ENCODE measurements around the gene ASB18. TPM values are rescaled to one million over a fixed set of nuclear protein-coding genes. Genes with fewer than 3 reads are reported as not detected.

ASB18 gene
- total RNA-seq, 2 experiments from 2014 or later: not detected

DNA sequence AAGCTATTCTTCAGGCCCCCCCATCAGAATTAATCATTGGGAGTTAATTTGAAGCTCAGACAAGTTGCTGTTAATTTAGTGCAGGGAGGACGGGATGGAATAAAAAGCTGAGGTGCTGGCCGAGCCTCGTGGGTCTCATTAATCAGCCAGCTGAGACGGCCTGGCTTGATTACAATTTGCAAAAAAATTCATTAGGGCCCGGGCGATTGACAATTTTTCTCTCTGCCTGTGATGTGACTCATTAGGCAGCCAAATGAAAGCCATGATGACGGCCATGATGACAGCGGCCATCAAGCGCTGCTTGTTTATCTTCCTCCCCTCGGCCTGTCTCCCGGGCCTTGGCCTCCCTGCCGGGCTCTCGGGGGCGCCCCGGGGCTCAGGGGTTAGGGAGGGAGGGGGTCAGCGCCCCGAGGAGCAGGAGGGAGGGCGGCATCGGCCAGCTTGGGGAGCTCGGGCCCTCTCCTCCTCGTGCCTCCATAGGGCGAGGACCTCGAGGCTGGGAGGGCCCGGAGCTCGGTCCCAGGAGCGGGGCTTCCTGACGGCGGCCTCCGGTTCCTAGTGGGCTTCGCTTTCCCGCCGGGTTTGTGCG is 101.2 kb downstream of the ASB18 start:
- no peak overlapping the region for H3K27ac Mint-ChIP-seq
- ChIA-PET CTCF (interaction anchor here (0.7 kb wide), 1 partner anchor 15 kb away, joined by 3 read pairs; no protein-coding TSS in a partner anchor), POLR2A (no interaction called here)
- peaks cover 58% of the 10 kb centered on the region for H3K27me3 Mint-ChIP-seq
- no peaks in the 10 kb centered on the region for H3K36me3 Mint-ChIP-seq (ENCODE audit: low read depth)
- no peak for DNase-seq
- H3K4me1 Mint-ChIP-seq: peaks cover 2% of the 10 kb centered on the region
- H3K4me3 Mint-ChIP-seq: no peak overlapping the region
- no peaks in the 10 kb centered on the region for H3K9me3 Mint-ChIP-seq

DNA sequence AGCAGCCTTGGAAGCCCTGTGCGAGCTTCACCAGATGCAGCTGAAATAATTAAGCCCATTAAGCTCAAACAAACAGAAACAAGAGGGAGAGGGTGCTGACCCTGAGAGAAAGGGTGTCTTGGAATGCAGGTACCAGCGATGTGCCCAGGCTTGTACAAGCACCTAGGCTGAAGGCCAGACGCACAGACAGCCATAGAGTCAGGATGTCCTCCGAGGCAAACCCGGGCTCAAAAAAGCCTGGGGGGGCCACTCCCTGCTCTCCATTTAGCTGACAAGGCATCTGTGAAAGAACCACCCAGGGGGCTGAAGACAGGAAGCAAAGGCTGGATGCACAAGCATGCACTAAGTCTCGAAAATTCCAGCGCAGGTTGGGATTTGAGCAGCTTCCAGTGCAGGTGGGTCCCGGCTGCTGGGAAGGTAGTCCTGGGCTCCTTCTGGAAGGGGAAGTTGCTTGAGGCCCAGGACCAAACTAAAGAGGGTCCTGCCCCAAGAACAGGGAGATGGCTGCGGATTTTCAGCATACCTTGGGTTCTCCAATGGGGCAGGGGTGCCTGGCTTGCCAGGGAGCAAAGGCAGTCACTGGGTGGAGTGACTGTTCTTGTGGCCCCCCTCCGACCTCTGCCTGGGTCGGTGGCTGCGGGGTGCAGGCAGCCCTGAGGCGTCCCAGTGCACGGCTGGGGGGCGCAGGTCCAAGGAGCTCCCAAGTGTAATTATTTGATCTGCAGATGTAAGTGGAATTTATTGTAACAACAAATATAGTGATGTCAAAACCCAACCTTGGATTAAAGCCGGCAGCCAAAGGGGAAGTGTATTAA is 102.0 kb downstream of the ASB18 start:
- CTCF ChIA-PET: interaction anchor here (0.7 kb wide), 1 partner anchor 16 kb away, joined by 3 read pairs; no protein-coding TSS in a partner anchor
- H3K4me3 Mint-ChIP-seq: no peak overlapping the region
- peaks cover 65% of the 10 kb centered on the region for H3K27me3 Mint-ChIP-seq

DNA sequence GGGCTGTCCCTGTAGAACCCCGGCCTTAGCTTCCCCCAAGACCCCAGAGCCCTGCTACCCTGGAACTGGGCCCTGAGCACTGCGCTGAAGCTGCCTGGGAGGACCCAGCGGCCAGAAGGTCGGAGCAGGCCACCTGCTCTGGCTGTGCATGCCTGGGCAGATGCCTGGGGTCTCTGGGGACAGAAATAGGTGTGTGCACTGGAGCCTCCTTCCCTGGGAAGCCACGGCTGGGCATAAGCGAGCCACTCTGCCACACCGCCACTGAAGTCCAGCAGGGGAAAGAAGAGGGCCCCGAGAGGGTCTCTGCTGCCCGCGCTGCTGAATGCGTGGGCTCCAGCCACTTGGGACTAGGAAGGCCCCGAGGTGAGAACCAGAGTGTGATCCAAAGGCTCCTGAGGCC is 102.7 kb downstream of the ASB18 start:
- POLR2A ChIA-PET: no interaction called here
- no peak overlapping the region for H3K27ac Mint-ChIP-seq
- DNase-seq: no peak

More for the DNA sequence above, 102.0 kb downstream of the ASB18 start:
- H3K36me3 Mint-ChIP-seq (ENCODE audit: low read depth): no peaks in the 10 kb centered on the region
- H3K4me1 Mint-ChIP-seq: peaks cover 2% of the 10 kb centered on the region
- H3K27ac Mint-ChIP-seq: no peak overlapping the region
- no peaks in the 10 kb centered on the region for H3K9me3 Mint-ChIP-seq
- POLR2A ChIA-PET: no interaction called here
- no peak for DNase-seq

DNA sequence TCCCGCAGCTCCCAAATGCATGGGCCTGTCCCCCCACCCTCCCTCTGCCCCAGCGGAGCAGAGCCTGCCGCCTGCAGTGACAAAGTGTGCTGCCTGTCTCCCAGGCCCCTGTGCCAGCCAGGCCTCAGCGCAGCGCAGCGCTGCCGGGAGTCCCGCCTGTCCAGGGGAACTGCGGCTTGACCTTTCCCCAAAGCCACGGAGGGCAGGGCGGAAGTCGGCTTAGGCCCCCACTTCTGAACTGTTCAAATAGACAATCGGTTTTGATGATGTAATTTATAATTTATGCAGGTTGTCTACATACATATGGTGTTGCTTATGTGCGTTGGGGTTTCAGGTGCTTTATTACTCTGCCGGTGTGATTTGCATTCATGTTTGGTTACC is 103.1 kb downstream of the ASB18 start:
- no peak for DNase-seq
- ChIA-PET CTCF (no interaction called here), POLR2A (no interaction called here)

More for the DNA sequence above, 102.7 kb downstream of the ASB18 start:
- peaks cover 60% of the 10 kb centered on the region for H3K27me3 Mint-ChIP-seq
- no peaks in the 10 kb centered on the region for H3K9me3 Mint-ChIP-seq
- H3K4me3 Mint-ChIP-seq: no peak overlapping the region
- H3K36me3 Mint-ChIP-seq (ENCODE audit: low read depth): no peaks in the 10 kb centered on the region
- no peaks in the 10 kb centered on the region for H3K4me1 Mint-ChIP-seq
- CTCF ChIA-PET: no interaction called here

DNA sequence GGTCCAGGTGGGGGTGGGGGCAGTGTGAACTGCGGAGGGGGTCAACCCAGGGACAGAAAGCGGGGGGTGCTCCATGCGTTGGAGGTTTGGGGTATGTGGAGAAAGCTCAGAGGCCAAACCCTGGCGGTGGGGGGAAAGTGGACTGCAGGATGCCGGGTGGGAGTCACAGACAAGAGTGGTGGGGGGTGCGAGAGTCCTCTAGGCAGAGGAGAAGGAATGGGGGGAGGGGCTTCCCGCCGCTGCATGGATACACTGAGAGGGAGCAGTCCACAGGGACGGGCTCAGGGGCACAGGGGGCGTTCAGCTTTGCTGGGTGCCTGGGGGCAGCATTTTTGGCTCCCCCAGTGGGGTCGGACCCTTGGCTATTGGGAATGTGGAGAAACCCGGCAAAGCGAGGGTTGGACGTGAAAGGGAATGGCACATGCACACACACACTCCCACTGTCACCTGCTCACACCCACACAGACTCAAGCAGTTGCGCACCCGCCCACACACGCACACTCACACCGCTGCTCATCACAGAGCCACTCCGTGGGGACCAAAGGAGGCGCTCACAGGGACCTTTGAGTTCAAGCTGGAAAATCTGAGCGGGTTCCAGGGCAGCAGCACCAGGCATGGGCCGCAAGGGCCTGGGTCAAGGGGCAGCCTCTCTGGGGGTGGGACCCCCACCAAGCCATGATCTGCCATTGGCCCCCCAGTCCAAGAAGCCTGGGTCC is 103.7 kb downstream of the ASB18 start:
- DNase-seq: no peak
- CTCF ChIA-PET: no interaction called here
- Mint-ChIP-seq H3K9me3 (no peaks in the 10 kb centered on the region), H3K27me3 (peaks cover 51% of the 10 kb centered on the region), H3K27ac (no peak overlapping the region), H3K4me3 (no peak overlapping the region), H3K4me1 (no peaks in the 10 kb centered on the region), H3K36me3 (ENCODE audit: low read depth) (no peaks in the 10 kb centered on the region)
- POLR2A ChIA-PET: no interaction called here

More for the DNA sequence above, 103.1 kb downstream of the ASB18 start:
- no peak overlapping the region for H3K4me3 Mint-ChIP-seq
- peaks cover 56% of the 10 kb centered on the region for H3K27me3 Mint-ChIP-seq
- no peaks in the 10 kb centered on the region for H3K9me3 Mint-ChIP-seq
- no peak overlapping the region for H3K27ac Mint-ChIP-seq
- H3K36me3 Mint-ChIP-seq (ENCODE audit: low read depth): no peaks in the 10 kb centered on the region
- no peaks in the 10 kb centered on the region for H3K4me1 Mint-ChIP-seq

DNA sequence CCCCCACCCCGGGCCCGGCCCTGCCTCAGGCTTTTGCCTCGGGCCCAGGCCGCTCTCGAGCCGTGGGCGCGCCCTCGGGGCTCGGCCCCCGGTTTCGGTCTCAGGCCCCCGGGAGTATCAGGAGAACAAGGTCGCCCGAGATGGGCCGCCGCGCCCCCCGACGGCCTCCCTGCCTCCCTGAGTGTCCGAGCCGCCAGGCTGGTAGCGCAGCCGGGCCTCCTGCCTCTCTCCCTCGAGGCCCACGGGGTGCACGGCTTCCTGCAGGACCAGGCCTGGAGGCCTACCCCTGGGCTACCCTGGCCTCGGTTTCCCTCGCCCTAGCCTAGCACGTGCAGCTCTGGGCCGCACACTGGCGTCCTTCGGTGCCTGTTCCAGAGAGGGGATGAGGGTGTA is 104.4 kb downstream of the ASB18 start:
- peaks cover 44% of the 10 kb centered on the region for H3K27me3 Mint-ChIP-seq
- POLR2A ChIA-PET: no interaction called here
- no peaks in the 10 kb centered on the region for H3K9me3 Mint-ChIP-seq
- CTCF ChIA-PET: no interaction called here
- no peak overlapping the region for H3K4me3 Mint-ChIP-seq
- no peaks in the 10 kb centered on the region for H3K4me1 Mint-ChIP-seq
- H3K27ac Mint-ChIP-seq: no peak overlapping the region
- no peaks in the 10 kb centered on the region for H3K36me3 Mint-ChIP-seq (ENCODE audit: low read depth)
- DNase-seq: no peak

DNA sequence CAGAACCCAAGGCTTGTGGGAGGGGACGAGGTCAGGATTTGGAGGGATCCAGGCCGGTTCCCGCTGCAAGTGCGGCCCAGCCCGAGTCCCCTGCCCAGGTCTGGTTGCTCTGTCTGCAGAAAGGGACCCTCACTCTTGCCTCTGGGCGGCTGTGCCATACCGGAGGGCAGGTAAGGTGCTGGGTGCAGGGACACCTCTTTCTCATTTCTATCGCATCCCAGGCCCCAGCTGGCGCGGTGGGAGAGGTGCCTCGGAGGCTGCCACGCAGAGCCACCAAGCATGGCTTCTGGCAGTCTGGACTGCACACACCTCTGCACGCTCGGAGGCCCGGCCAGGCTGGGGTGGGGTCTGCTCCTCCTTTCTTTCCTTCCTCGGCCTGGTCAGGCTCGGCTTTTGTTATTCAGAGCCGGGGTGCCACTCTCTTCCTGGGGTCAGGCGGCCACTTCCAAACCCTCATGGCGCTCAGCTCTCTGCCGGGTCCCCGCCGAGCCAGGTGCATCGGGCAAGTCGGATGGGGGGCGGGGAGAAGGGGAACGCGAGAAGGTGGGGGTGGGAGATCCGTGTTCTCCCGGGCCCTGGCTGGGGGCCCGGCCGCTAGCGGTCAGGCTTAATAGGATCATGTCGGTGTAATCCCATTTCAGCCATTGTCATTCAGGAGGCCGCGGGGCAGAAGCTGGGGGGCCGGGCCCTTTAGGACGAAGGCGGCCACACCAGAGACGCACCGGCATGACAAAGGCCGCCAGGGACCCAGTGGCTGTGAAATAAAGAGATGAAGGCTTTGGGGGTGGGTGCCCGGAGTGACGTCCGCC is 105.0 kb downstream of the ASB18 start:
- ChIA-PET POLR2A (no interaction called here), CTCF (no interaction called here)
- Mint-ChIP-seq H3K4me1 (no peaks in the 10 kb centered on the region), H3K4me3 (no peak overlapping the region), H3K9me3 (peaks cover 2% of the 10 kb centered on the region), H3K27me3 (peaks cover 42% of the 10 kb centered on the region), H3K36me3 (ENCODE audit: low read depth) (no peaks in the 10 kb centered on the region), H3K27ac (no peak overlapping the region)
- no peak for DNase-seq

DNA sequence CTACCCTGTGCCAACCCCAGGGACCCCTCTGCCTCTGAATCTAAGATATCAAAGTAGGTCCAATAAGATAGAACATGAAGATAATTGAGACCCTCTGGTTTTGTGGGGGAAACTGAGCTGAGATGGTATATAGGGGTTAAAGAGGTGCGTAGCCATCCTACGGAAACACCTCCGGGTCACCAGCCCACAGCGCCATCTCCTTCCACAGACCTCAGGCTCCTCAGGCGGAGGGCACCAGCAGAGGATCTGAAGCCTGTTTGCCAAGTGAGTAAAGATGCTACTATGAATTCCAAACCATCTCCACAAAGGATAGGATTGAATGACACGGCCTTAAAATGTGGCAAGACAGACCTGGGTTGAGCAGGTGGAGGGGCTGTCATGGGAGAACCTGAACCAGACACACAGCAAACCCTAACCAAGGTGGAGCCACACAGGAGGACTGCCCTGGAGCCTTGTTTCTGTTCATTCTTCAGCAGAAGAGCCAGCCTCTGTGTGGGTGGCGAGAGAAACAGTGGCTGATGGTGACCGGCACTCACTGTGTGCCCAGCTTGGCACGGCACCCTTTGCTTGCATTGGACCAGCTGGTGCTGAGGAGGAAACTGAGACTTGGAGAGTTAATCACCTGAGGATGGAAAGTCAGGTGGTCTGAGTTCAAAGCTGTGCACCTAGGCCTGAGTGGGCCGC is 106.2 kb downstream of the ASB18 start:
- Mint-ChIP-seq H3K27me3 (peaks cover 41% of the 10 kb centered on the region), H3K4me3 (no peak overlapping the region), H3K27ac (no peak overlapping the region), H3K9me3 (peaks cover 2% of the 10 kb centered on the region), H3K36me3 (ENCODE audit: low read depth) (no peaks in the 10 kb centered on the region), H3K4me1 (no peaks in the 10 kb centered on the region)
- no peak for DNase-seq
- ChIA-PET CTCF (no interaction called here), POLR2A (no interaction called here)

DNA sequence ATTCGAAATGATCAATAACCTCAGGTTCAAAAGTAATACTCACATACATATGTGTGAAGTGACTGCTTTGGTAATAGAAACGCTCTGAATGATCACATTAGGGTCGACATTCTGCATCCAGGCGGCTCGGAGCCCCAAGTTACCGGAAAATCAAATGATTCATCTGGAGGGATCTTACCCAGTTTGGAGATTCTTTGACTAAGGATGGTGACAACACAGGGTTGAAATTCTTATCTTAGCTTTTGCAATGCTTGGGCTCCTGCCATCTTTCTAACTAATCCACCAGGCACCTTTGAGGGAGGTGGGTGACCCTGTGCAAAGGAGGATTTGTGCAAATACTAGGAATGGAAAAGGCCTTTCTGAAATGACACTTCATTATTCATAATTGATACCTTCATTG is 106.8 kb downstream of the ASB18 start:
- Mint-ChIP-seq H3K4me3 (no peak overlapping the region), H3K27ac (no peak overlapping the region), H3K27me3 (peaks cover 37% of the 10 kb centered on the region), H3K36me3 (ENCODE audit: low read depth) (no peaks in the 10 kb centered on the region), H3K4me1 (no peaks in the 10 kb centered on the region), H3K9me3 (peaks cover 2% of the 10 kb centered on the region)
- ChIA-PET POLR2A (no interaction called here), CTCF (no interaction called here)
- no peak for DNase-seq

DNA sequence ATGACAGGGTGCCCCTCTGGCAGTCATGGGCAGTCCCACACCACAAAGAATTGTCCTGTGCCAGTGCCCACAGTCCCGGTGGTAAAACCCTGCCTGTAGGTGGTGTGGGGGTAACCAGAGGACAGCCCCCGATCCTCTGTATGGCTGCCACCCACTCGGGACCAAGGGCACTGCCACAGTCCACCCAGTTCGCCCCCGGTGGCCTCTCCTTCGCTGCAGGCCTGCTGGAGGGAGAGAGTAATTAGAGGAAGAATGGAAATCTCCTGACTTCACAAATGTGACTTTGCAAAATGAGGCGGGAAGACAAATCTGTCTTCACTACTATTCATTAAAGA is 107.4 kb downstream of the ASB18 start:
- no peak for DNase-seq
- Mint-ChIP-seq H3K27me3 (peaks cover 33% of the 10 kb centered on the region), H3K4me3 (no peak overlapping the region), H3K27ac (no peak overlapping the region), H3K36me3 (ENCODE audit: low read depth) (no peaks in the 10 kb centered on the region), H3K4me1 (no peaks in the 10 kb centered on the region), H3K9me3 (peaks cover 2% of the 10 kb centered on the region)
- ChIA-PET CTCF (no interaction called here), POLR2A (no interaction called here)

DNA sequence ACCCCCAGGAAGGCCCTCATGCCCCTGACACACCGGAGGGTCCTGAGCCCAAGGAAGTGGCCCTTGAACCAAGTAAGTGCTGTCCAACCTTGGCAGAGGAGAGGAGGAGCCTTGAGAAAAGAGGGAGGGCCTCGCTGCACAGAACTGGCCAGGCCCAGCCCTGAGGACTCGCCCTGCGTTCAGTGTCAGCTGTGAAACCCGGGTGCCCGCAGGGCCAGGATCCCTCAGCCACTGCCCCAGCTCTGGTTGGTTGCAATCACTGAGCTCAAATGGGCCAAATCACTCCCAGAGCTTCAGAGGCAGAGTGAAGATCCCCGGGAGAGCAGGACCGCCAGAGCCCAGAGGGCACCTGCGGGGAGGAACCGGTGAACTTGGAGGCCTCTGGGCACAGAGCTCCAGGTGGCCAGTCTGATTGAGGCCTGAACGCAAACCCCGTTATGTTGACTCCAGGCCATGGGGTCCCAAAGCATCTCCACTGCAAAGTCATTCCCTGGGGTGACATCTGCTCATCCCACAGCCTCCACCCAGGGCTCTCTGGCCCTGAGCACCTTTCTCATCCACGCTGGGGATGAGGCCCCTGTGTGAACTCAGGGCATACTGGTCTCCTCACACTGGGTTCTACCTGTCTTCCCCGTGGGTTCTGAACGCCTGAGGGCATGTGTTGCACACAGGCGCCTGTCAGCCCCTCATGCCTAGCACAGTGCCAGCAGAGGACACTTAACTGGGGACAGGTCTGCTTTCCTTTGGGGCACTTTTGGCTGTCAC is 107.9 kb downstream of the ASB18 start:
- DNase-seq: no peak
- Mint-ChIP-seq H3K9me3 (peaks cover 2% of the 10 kb centered on the region), H3K27ac (no peak overlapping the region), H3K4me3 (no peak overlapping the region), H3K27me3 (peaks cover 27% of the 10 kb centered on the region), H3K36me3 (ENCODE audit: low read depth) (no peaks in the 10 kb centered on the region), H3K4me1 (no peaks in the 10 kb centered on the region)
- ChIA-PET CTCF (interaction anchor here (1.6 kb wide), 1 partner anchor 377 kb away, joined by 3 read pairs; no protein-coding TSS in a partner anchor), POLR2A (no interaction called here)

DNA sequence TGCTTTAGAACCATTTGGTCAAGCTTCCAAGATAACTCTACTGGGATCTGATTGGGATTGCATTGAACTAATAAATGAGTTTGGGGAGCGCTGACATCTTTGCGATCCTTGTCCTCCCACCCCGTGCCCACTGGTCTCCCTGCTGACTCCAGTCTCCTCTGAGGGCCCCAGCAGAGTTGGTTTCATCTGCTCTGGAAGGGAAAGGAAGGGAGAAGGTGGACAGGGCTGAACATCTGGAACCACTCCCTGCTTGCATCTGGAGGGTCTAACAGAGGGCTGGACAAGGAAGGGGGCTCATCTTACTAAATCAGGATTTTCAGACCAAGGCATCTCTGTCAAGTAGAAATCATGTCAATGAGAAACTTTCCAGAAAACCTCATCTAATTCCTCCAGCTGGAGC is 108.8 kb downstream of the ASB18 start:
- Mint-ChIP-seq H3K4me1 (no peaks in the 10 kb centered on the region), H3K9me3 (peaks cover 2% of the 10 kb centered on the region), H3K27ac (no peak overlapping the region), H3K4me3 (no peak overlapping the region), H3K36me3 (ENCODE audit: low read depth) (no peaks in the 10 kb centered on the region), H3K27me3 (peaks cover 20% of the 10 kb centered on the region)
- no peak for DNase-seq
- ChIA-PET CTCF (interaction anchor here (1.6 kb wide), 1 partner anchor 376 kb away, joined by 3 read pairs; no protein-coding TSS in a partner anchor), POLR2A (no interaction called here)

Data from activated CD4-positive, alpha-beta memory T cell treated with anti-CD3 and anti-CD28 coated beads, Interleukin-2, amount 10 ng/mL, durations not matched to agents 7 days and 5 days (primary cell).